DMS 273 (cell line): ENCODE results near the gene PSMD13.
"Not testable (repeated sequence)": the region's sequence is repeated elsewhere in the genome, so short reads cannot be mapped to it uniquely, and the experiment has no call there.

Experiments used
- DNase-seq: peaks from one replicate; lab custom pipeline; 2025; ENCODE audit not compliant: unreplicated experiment; lab: John Stamatoyannopoulos, UW

The PSMD13 gene

GRCh38 chr11:216081-216974 lies 20.4 kb upstream of the PSMD13 start:
- no peak for DNase-seq

- no peak for DNase-seq
These were observed 19.1 kb upstream of the PSMD13 start for GRCh38 chr11:217704-218103.

- no peak for DNase-seq
These were observed 17.8 kb upstream of the PSMD13 start for GRCh38 chr11:218815-219593.

GRCh38 chr11:220641-221215 lies 16.0 kb upstream of the PSMD13 start:
- DNase-seq, result not testable (repeated sequence)

- DNase-seq, result no peak
These were observed 15.2 kb upstream of the PSMD13 start for GRCh38 chr11:221539-221938.

GRCh38 chr11:221998-222789 lies 14.6 kb upstream of the PSMD13 start:
- DNase-seq, result no peak

- no peak for DNase-seq
These were observed 13.6 kb upstream of the PSMD13 start for GRCh38 chr11:223026-223789.

- no peak for DNase-seq
These were observed 12.9 kb upstream of the PSMD13 start for GRCh38 chr11:223884-224283.

- DNase-seq, result no peak
These were observed 12.4 kb upstream of the PSMD13 start for GRCh38 chr11:224424-224823.

GRCh38 chr11:225734-226453 lies 10.9 kb upstream of the PSMD13 start:
- no peak for DNase-seq

- no peak for DNase-seq
These were observed 8.9 kb upstream of the PSMD13 start for GRCh38 chr11:227824-228379.

GRCh38 chr11:230431-230830 lies 6.3 kb upstream of the PSMD13 start:
- DNase-seq, result no peak

GRCh38 chr11:232783-233565 lies 3.8 kb upstream of the PSMD13 start:
- DNase-seq, result no peak

GRCh38 chr11:235180-235579 lies 1.6 kb upstream of the PSMD13 start:
- no peak for DNase-seq

GRCh38 chr11:235609-235996 lies 1.2 kb upstream of the PSMD13 start:
- DNase-seq, result no peak

- peak; percentile 85 for DNase-seq
These were observed 591 bp upstream of the PSMD13 start, which contains the start of gene SIRT3 for GRCh38 chr11:235997-236773. TSS of gene SIRT3 (minus strand) at chr11:236342. CDS start at chr11:236328, 14 bp downstream.

GRCh38 chr11:238346-238745 lies 1.6 kb downstream of the PSMD13 start:
- DNase-seq, result not testable (repeated sequence)

GRCh38 chr11:240315-240714 lies 3.5 kb downstream of the PSMD13 start:
- no peak for DNase-seq
